Fibroblast of skin of left quadriceps (primary cell): Measurements from ENCODE around the gene FES.
A peak's percentile ranks its signal among the peaks of the same experiment; 100 is the strongest.
"Not testable (repeated sequence)": the region's sequence is repeated elsewhere in the genome, so short reads cannot be mapped to it uniquely, and the experiment has no call there.

Experiments used
- DNase-seq, 2 experiments: peaks; one replicate each; pipeline ENCODE4 v3.0.0-alpha.2; 2013; ENCODE audit warnings: low read depth in 2 of 2

FES gene

GRCh38 chr15:90860942-90861675 lies 23.2 kb upstream of the FES start:
- DNase-seq: no peak

GRCh38 chr15:90862487-90862886 lies 21.8 kb upstream of the FES start:
- DNase-seq: no peak

- DNase-seq: no peak
Observed at GRCh38 chr15:90862964-90863778, 21.1 kb upstream of the FES start.

- no peak for DNase-seq
Observed at GRCh38 chr15:90863987-90864386, 20.3 kb upstream of the FES start.

- no peak for DNase-seq
Observed at GRCh38 chr15:90864507-90864906, 19.8 kb upstream of the FES start.

- DNase-seq: no peak
Observed at GRCh38 chr15:90865702-90866101, 18.6 kb upstream of the FES start.

GRCh38 chr15:90866161-90866715 lies 18.1 kb upstream of the FES start:
- DNase-seq: no peak

- no peak for DNase-seq
Observed at GRCh38 chr15:90866800-90867199, 17.5 kb upstream of the FES start.

- no peak for DNase-seq
Observed at GRCh38 chr15:90868261-90868689, 16.0 kb upstream of the FES start, which contains the start of gene FURIN. Gene FURIN (plus strand): TSS chr15:90868588. CDS start chr15:90875741, 7,153 bp downstream.

- no peak for DNase-seq
Observed at GRCh38 chr15:90869140-90869541, 15.2 kb upstream of the FES start.

GRCh38 chr15:90869601-90870353 lies 14.5 kb upstream of the FES start:
- DNase-seq: peak; percentile 34

- DNase-seq: no peak
Observed at GRCh38 chr15:90870354-90871138, 13.8 kb upstream of the FES start.

GRCh38 chr15:90871139-90871715 lies 13.1 kb upstream of the FES start:
- DNase-seq: no peak

GRCh38 chr15:90871716-90872485 lies 12.4 kb upstream of the FES start:
- DNase-seq: no peak

- DNase-seq: no peak
Observed at GRCh38 chr15:90872486-90873184, 11.7 kb upstream of the FES start.

GRCh38 chr15:90873488-90873997 lies 10.8 kb upstream of the FES start:
- no peak for DNase-seq

GRCh38 chr15:90873998-90874605 lies 10.2 kb upstream of the FES start:
- no peak for DNase-seq

GRCh38 chr15:90874986-90875385 lies 9.3 kb upstream of the FES start:
- not testable (repeated sequence) for DNase-seq

- DNase-seq: no peak
Observed at GRCh38 chr15:90875549-90875981, 8.7 kb upstream of the FES start.
